Measurements from ENCODE around the gene CEP112. TPM values are rescaled to one million over a fixed set of nuclear protein-coding genes. Genes with fewer than 3 reads are reported as not detected.

Gene CEP112
- total and polyA plus RNA-seq, 2 of the 4 experiments (the other 2 are of a cell fraction), result 2.5 to 5.6 TPM

- CTCF ChIA-PET, result no interaction called here
- 79% methylated on average over 2 of the region's 5 CpGs; no CpG with 5 or more reads in 1 of the 2 experiments for WGBS, 2 experiments (ENCODE audit: extremely low coverage in 2 of 2, insufficient read length in 1 of 2)
These were observed 30.9 kb upstream of the CEP112 start for GRCh38 chr17:66222798-66223350.

More at GRCh38 chr17:66222798-66223350, 30.9 kb upstream of the CEP112 start:
- Histone ChIP-seq H4K91ac (ENCODE audit: insufficient read depth, low read depth, low read length) (no peak overlapping the region), H3K79me1 (ENCODE audit: low read depth in 1 of 2, low read length in 2 of 2) (no peaks in the 10 kb centered on the region), H2BK5ac (ENCODE audit: low read depth, low read length, poor library complexity, severe bottlenecking) (no peak overlapping the region), H3K9ac (ENCODE audit: low read depth, low read length) (no peak overlapping the region), H3K27ac (ENCODE audit: insufficient read depth, low read length) (no peak overlapping the region), H3K56ac (ENCODE audit: extremely low read depth, insufficient read depth, low read length) (no peak overlapping the region), H2AFZ (replicated peaks; ENCODE audit: low read length, poor library complexity) (no peak overlapping the region), H3K4me1 (ENCODE audit: control insufficient read depth, insufficient read depth, low read length) (no peaks in the 10 kb centered on the region), H4K20me1 (ENCODE audit: insufficient read depth, low read length) (no peaks in the 10 kb centered on the region), H2BK120ac (ENCODE audit: low read depth, low read length) (no peak overlapping the region), H3K36me3 (ENCODE audit: control insufficient read depth, insufficient read depth, low read length) (no peaks in the 10 kb centered on the region), H3K14ac (replicated peaks; ENCODE audit: low read depth, low read length) (no peak overlapping the region), H3K18ac (ENCODE audit: low read depth, low read length) (no peak overlapping the region), H3K4ac (ENCODE audit: low read depth, low read length) (no peak overlapping the region), H3K27me3 (ENCODE audit: control insufficient read depth, insufficient read depth, low read length) (peaks cover 17% of the 10 kb centered on the region), H4K8ac (ENCODE audit: low read depth in 2 of 2, low read length in 2 of 2) (no peak overlapping the region), H3K4me3 (ENCODE audit: insufficient read depth, low read depth, low read length) (no peak overlapping the region), H2AK9ac (replicated peaks; ENCODE audit: low read depth, low read length, poor library complexity) (no peak overlapping the region), H2BK15ac (ENCODE audit: low read depth, low read length) (no peak overlapping the region), H2BK20ac (ENCODE audit: low read depth, low read length) (no peak overlapping the region), H3K9me1 (ENCODE audit: insufficient read depth, low read length) (no peaks in the 10 kb centered on the region; the same call in 1 of the 2 replicates), H3K23ac (ENCODE audit: low read depth, low read length) (no peak overlapping the region), H3K4me2 (ENCODE audit: low read depth, low read length) (no peak overlapping the region), H2AK5ac (ENCODE audit: low read depth, low read length) (no peak overlapping the region), H3K9me3 (ENCODE audit: control insufficient read depth, insufficient read depth, low read length) (no peaks in the 10 kb centered on the region), H4K5ac (ENCODE audit: low read depth, low read length) (no peak overlapping the region)
- no peak for TF ChIP-seq CTCF (conservative IDR thresholded peaks at IDR 0.05; ENCODE audit: low read depth, low read length)
- TF ChIP-seq MAFK (IDR thresholded peaks at IDR 0.05; ENCODE audit: low read depth, low read length), result no peak
- TF ChIP-seq MAZ (IDR thresholded peaks at IDR 0.05; ENCODE audit: borderline replicate concordance, low read depth, low read length), result no peak
- no peak for TF ChIP-seq CEBPB (IDR thresholded peaks at IDR 0.05; ENCODE audit: low read depth, low read length)
- TF ChIP-seq RFX5 (IDR thresholded peaks at IDR 0.05; ENCODE audit: low read depth, low read length), result no peak
- intact Hi-C loops (cut with micrococcal nuclease), result no loop called here
- POLR2A ChIA-PET (ENCODE audit: unreplicated experiment), result no interaction called here
- DNase-seq (no peak), ATAC-seq (ENCODE audit: low read depth) (no peak)
- in situ Hi-C loops (cut with MboI; ENCODE audit: low sequenced_read_pairs), result no loop called here
- BruUV-seq (replicated peaks), result no TSS peak
- dilution Hi-C loops (cut with HindIII; ENCODE audit: low sequenced_read_pairs, unreplicated experiment), result no loop called here

All from IMR-90 (cell line).